GOT3 (cell line): ENCODE data around the gene CSNK2A1.

Experiments used
- DNase-seq: peaks from one replicate; lab custom pipeline; 2025; ENCODE audit warnings: mixed read lengths; lab: John Stamatoyannopoulos, UW

The CSNK2A1 gene

DNA sequence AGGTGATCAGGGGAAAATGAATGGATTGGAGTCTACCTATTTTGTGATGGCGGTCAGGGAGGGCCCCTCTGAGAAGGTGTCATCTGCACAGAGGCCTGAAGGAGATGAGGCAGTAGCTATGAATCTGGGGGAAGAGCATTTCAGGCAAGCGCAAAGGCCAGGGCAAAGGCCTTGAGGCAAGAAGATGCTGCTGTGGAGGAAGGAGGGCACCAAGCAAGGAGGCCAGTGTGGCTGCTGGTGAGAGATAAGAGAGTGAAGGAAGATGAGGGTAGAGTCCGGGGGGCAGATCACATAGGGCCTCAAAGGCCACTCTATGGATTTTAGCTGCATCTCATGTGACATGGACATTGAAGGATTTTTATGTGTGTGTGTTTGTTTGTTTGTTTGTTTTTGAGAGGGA lies 20.6 kb upstream of the CSNK2A1 start:
- no peak for DNase-seq

DNA sequence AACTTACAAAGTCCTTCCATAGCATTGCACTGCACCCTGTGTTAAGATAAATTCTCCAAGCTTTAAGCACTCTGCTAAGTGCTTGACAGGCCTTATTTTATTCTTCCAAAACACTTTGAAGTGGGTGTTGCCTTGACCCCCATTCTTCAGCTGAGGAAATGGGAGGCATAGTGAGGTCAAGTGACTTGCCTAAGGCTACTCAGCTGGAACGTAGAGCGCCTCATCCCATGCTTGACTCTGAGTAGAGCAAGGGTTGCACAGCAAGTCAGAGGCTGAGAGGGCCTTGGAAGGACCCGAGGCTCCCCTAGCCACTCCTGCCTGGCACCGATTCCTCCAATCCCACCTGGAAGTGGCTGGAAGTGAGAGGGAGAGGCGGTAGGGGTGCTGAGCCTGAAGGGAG lies 19.6 kb upstream of the CSNK2A1 start:
- DNase-seq: no peak

DNA sequence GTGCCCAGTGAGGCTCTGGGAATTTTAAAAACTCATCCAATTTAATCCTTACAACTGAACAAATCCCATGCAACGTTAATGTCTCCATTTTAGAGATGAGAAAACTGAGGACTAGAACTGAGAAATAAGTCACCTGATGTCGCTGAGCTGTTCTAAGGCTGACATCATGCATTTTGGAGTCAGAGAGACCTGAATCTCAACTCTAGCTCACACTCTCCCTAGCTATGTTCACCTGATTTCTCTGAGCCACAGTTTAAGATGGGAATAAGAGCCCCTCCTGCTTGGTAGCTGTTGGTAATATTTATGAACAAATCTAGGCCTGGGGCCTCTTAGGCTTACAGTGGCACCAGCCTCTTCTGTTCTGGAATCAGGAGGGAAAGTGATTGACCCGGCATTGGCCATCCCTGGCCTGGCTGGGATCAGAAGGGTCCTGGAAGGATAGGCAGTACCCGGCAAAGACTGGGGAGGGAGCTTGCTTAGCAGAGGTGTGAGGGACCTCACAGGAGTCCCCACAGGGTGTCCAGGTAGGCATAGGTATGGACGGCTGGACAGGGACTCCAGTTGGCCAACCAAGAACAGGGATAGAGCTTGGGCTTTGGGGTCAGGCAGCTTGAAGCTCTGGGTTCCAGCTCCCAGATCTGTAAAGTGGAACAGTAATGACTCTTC lies 18.8 kb upstream of the CSNK2A1 start:
- no peak for DNase-seq

DNA sequence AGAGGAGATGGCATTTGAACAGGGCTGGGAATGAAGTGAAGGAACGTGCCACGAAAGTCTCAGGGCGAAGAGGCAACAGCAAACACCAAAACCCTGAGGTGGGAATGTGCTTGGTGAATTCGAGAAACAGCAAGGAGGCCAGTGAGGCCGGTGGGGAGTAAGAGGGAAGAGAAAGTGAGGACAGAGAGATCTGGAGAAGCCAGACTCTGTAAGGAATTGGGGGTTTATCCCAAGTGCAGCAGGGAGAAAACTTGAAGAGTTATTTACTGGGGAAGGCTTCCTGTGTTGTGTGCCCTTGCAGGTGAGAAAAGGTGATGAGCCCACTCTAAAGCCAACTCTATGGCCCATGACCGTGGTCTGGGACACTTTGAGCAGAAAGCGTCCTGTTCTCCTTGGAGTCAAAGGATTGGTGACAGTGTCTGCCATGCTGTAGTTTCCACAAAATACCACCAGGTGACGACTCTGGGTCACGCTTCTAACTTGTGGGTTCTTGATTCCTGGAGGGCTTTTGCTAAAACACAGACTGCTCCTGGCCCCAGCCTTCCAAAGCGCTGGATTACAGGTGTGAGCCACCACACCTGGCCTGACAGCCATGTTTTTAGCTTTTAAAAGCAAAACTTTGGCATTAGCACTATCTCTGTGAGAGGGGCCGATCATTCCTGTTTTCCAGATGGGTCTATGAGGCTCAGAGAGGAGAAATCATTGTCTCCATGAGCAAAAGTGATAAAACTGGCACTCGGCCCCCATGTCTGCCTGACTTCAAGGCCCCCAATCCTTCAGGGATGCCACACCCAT lies 18.0 kb upstream of the CSNK2A1 start:
- no peak for DNase-seq

DNA sequence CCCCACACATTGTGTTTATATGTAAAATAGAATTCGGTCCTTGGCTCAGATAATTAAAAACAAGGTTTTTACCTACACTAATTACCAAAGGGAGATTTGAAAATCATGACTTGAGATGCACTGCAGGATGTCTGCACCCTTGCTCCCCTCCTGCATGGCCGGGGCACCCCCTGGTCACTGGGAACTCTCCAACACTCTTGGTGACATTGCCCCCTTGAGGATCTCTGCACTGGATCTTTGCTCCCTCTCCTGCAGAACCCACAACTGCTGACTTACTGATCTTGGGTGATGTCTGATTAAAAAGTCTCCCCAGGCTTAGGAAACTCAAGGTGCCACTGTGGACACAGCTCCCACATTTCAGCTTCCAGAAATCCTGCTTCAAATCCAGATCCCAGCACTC lies 17.1 kb upstream of the CSNK2A1 start:
- no peak for DNase-seq

DNA sequence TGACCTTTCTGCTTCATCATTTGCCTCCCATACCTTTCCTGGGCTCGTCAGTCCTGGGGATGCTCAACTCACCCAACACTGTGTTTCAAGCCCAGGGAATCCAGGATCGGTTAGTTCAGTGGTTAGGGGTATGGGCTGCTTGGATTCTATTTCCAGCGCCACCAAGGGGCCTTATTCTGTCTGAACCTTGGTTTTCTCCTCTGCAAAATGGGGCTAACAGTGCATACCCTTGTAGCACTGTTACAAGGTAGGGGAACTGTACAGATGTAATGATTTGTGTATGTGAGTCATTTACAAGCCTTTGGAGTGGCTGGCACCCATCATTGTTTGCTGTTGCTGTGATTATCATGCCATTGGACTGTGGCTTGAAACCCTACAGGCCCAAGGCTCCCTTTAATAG lies 14.5 kb upstream of the CSNK2A1 start:
- no peak for DNase-seq

DNA sequence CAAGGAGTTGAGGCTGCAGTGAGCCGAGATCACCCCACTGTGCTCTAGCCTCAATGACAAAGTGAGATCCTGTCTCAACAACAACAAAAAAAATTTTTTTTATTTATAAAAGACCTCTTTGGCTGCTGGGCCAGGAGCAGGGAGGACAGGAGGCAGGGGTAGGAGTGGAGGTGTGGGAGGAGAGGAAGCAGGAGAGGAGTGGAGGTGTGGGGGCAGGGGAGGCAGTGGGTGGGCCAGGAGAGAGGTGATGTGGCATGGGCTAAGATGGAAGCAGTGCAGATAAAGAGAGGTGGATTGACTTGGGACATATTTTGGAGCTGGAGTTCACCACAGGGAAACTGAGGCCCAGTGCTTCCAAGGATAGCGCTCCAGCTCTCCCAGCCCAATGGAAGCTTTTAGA lies 13.4 kb upstream of the CSNK2A1 start:
- no peak for DNase-seq

DNA sequence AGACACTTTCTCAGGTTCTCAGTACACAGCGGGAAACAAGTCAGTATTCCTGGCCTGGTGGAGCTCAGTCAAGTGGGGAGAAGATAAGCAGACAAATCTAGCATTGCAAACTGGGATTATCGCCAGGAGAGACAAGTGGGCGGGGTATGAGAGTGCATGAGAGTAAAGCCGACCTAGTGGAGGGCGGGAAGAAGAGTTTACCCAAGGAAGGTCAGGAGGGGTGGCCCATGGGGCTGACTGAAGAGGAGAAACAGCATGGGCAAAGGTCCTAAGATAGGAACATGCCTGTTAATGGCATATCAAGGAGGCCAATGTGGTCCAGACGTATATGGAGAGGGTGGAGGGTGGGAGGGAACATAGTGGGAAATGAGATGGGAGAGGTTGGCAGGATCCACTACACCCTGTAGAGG lies 12.4 kb upstream of the CSNK2A1 start:
- no peak for DNase-seq

DNA sequence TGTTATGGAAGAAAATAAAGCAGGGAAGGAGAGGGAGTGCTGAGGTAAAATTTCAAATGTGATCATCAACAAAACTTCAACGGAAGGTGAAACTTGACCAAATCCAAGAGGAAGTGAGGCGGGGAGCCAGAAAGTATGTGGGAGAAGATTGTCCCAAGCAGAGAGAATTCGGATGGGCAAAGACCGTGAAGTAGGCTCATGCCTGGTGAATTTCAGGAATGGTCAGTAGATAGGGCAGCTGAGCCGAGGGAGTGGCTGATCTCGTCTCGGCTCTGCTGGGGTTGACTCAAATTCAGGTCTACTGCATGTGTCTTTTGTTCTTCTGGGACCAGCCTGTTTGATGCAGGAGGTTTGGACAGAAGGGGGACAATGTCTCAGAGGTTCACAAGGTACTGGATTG lies 7.0 kb upstream of the CSNK2A1 start:
- no peak for DNase-seq

DNA sequence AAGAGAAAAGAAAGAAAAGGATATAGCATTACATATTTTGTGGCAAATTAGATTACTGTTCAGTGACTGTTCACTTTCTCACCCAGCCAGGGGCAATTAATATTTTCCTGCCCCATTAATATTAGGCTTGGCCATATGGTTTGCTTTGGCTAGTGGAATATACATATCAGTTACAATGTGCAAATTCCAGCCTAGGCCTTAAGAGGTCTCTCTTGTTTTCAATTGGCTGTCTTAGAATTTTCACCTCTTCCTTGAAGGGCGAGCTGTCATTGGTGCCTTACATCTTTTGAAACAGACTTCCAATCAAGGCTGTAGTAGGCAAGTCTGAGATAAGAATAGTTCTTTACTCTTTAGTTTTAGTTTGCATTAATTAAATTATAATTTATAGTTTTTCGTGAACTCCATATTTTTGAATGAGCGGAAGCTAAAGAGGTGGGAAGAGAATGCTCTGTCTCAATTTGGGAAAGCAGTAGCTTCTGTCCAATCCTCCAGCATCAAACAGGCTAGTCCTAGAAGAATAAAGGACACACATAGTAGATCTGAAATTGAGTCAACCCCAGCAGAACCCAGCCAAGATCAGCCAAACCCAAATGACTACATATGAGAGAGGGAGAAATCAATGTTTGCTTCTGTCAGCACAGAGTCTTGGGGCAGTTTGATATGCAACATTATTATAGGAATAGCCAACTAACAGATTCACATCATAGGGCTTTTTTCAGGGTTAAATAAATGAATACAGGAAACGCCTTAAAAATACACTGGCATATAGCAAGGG lies 6.3 kb upstream of the CSNK2A1 start:
- no peak for DNase-seq

DNA sequence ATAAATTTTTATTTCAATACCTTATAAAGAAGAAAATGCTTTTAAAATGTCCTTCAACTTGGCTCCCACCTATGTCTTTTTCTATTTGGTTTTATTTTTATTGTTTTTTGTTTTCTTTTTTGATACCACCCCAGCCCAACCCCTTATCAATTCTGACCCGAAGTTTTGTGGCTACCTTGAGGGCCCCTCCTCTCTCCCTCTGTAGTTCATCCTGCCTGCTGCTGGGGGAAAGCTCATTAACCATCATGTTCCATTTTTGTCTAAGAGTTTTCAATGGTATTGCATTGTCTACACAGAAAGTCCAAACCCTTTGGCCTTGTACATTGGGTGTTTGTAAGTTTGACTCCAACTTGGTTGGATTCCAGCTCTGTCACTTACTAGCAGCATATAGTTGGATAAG lies 5.3 kb upstream of the CSNK2A1 start:
- DNase-seq: no peak

DNA sequence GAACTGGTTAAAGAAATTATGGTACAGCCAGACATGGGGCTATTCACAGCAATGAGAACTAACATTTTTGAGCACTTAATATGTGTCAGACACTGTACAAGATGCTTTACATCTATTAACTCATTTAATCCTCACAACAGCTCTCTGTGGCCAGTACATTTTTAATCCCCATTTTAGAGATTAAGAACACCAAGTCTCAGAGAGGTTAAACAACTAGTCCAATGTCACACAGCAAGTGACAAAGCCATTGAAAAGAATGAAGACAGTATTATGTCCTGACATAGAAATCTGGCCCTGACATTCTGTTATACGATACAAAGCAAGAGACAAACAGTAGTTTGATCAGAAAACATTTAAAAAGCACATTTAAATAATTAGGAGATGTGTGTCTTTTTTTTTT lies 3.8 kb upstream of the CSNK2A1 start:
- no peak for DNase-seq

DNA sequence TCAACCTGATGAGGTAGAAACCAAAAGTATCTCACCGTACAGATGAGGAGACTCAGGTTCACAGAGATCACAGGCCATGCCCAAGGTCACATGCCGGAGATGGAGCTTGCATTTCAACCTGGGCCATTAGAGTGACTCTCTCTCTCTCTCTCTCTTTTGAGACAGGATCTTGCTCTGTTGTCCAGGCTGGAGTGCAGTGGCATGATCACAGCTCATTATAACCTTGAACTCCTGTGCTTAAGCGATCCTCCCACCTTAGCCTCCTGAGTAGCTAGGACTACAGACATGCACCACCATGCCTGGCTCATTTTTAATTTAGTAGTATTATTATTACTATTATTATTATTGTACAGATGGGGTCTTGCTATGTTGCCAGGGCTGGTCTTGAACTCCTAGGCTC lies 2.8 kb upstream of the CSNK2A1 start:
- no peak for DNase-seq

DNA sequence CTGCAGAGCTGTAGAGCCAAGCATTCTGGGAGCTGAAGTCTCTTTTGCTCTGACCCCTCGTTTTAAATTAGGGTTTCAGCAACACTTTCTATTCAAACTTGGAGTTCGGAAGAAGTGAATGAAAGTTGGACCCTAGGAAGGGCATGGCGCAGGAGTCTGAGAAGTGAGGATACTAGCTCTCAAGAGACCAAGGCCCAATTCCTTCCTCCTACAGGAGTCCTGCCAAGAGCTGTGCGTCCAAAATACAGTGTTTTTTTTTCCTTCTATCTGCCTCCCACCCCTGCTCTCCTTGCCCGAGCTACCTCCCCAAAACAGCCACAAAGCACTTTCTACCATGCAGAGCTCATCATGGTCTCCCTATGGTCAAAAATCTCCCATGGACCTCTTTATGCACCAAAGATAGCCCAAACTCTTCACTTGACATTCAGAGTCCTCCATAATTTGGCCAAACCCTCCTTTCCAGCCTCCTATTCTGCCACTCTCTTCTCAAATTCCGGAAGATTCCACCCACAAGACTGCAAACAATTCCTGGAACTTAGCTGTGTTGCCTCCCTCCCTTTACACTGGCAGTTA lies 649 bp upstream of the CSNK2A1 start:
- no peak for DNase-seq

DNA sequence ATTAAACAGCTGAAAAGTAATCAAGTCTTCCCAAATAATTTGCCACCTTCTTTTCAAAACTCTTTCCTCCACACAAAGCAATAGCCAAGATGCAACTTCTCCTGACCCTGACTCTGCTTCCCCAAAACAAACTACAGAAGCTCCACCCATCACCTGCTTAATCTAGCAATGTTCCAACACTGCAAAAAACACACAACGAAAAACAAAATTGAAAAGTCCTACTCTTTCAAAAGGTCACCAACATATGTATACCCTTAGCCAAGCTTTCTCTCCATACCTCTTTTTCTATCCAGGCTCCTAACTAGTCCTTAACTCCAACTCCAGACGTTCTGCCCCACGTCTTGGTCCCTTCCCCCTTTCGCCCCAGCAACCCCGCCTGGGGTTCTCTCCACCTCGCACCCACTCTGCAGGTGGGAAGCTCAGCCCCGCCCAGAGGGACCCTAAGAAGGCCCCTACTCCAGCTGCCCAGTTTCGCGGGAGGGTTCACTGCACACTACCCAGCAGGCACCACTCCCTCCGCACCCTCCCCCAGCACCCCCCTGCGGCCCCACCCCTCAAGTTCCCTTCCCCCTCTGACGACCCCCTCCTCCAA lies 717 bp downstream of the CSNK2A1 start:
- DNase-seq: no peak

DNA sequence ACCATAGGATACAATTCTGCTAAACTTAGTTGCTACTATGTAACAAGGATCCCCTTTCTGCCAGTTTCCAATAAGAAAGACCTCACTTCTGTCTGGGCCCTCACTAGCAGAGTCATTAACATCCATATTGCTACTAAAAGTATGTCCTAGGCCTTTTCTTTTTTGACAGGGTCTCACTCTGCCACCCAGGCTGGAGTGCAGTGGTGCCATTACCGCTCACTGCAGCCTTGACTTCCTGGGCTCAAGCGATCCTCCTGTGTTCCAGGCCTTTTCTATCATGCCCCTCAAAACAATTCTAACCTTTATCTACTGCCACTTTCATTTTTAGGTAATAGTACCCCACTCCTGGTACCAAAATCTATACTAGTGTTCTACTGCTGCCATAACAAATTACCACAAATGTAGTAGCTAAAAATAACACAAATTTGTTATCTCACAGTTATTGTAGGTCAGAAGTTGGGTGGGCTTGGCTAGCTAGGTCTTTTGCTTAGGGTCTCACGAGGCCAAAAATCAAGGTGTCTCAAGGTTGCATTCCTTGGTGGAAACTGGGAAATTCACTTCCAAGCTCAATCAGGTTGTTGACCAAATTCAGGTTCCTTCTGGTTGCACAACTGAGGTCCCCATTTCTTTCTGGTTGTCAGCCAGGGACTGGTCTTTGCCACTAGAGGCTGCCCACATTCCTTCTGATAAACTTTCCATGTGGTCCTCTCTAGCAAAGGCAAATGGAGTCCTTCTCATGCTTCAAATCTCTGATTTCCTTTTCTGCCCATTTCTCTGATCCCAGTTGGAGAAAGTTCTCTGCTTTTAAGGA lies 3.0 kb downstream of the CSNK2A1 start:
- DNase-seq: no peak

DNA sequence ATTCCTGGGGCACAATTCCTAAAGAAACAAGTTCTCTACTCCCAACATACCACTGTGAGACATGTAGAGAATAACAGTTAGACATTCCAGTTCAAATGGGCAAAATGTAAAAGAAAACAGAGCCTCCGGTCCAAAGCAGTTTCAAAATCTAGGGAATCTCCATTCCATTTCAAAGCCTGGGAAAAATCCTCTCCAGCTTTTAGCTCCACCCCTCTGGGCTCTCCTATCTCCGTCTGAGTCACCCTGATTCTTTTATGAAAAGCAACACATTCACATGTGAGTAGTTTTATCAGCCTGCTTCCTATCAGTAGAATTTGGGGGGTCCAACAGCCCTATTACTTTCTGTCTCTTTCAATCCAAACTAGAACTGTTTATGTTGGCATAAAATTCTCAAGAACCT lies 3.7 kb downstream of the CSNK2A1 start:
- no peak for DNase-seq

DNA sequence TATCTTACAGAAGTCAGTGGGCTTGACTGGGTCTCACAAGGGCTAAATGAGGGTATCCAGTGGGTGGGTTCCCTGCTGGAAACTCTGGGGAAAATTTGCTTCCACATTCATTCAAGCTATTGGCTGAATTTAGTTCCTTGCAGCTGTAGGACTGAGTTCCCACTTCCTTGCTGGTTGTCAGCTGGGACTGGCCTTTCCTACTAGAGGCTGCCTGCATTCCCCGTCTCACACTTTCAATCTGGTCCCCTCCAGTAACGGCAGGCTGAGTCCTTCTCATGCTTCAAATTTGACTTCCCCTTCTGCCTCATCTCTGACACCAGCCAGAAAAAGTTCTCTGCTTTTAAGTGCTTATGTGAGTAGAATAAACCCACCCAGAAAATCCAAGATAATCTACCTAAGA lies 4.4 kb downstream of the CSNK2A1 start:
- DNase-seq: no peak

DNA sequence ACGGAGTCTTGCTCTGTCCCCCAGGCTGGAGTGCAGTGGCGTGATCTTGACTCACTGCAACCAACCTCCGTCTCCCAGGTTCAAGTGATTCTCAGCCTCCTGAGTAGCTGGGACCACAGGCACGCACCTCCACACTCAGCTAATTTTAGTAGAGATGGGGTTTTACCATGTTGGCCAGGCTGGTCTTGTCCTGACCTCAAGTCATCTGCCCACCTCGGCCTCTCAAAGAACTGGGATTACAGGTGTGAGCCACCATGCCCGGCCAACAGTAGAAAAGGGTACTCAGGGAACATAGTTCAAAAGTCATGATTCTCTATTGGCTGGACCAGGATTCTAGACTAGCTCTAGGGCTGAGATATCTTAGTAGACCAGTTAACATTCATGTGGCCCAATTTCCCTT lies 5.6 kb downstream of the CSNK2A1 start:
- DNase-seq: no peak

DNA sequence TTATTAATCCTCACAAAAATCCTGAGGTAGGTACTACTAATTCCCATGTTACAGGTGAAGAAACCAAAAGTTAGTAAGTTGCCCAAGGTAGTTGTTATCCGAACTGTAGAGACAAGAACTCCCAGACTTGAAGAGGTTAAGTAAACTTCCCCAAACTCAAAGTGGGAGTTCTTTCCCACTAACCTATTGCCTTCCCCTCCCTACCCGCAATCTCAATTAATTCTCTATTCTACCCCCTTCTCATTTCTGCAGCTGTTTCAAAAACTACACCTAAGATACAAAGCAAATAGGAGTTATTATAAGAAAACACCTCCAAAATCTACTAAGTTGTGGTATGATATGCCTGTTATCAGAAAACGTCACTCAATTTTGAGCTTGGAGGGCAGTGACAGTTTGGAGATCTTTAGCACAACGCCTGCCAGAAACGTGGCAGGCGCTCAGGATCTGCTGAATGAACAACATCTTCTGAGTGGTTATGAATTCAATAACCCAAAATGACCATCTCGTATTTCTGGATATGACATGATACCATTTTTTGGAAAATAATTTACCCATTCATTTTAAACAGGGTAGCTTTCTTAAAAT lies 7.1 kb downstream of the CSNK2A1 start:
- DNase-seq: no peak

DNA sequence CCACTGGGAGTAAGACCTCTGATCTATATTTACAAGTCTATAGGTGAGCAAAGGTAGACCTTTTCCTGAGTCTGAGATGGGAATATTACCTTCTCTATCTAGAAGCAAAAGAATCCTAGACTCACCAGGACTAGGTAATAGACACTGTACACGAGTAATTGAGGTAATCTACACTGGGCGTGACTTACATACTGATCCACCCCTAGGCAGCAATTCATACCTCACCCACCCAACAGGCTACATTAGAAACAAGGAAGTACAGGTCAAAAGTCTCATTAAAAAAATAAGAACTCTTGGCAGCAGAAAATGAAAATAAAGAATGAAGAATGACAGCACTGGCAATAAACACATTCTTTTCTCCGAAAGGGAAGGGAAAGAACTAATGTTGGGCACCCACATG lies 7.6 kb downstream of the CSNK2A1 start:
- no peak for DNase-seq
